Liver (tissue), 9 donors: ENCODE results near the gene TRA2B. TPM values are rescaled to one million over a fixed set of nuclear protein-coding genes. Genes with fewer than 3 reads are reported as not detected.

Experiments
- DNase-seq: peaks from one replicate; pipeline ENCODE4 v3.0.0-alpha.2; 2017; ENCODE audit warnings: low spot score
- H3K27ac ChIP-seq, 2 donors: one replicate each; pipeline ENCODE4 v1.7.0; 2013; ENCODE audit warnings: inconsistent platforms in 2 of 2, low read length in 2 of 2, control low read depth in 1 of 2, low read depth in 1 of 2, mild to moderate bottlenecking in 1 of 2
- H3K27me3 ChIP-seq, 4 donors: one replicate each; pipeline versions ENCODE4 v1.6.1 to v1.7.0; 2013; ENCODE audit warnings: low read length in 3 of 4, inconsistent platforms in 1 of 4, mild to moderate bottlenecking in 1 of 4, moderate library complexity in 1 of 4; ENCODE audit not compliant: control insufficient read depth in 4 of 4, insufficient read depth in 4 of 4
- H3K36me3 ChIP-seq, 4 donors: one replicate each; pipeline versions ENCODE4 v1.6.1 to v1.7.0; 2013; ENCODE audit warnings: low read length in 3 of 4, mild to moderate bottlenecking in 3 of 4, low read depth in 1 of 4, moderate library complexity in 1 of 4; ENCODE audit not compliant: control insufficient read depth in 4 of 4, insufficient read depth in 3 of 4
- H3K4me1 ChIP-seq, 4 donors: one replicate each; pipeline versions ENCODE4 v1.6.1 to v1.7.0; 2013; ENCODE audit warnings: low read length in 3 of 4, mild to moderate bottlenecking in 3 of 4, moderate library complexity in 1 of 4; ENCODE audit not compliant: control insufficient read depth in 4 of 4, insufficient read depth in 4 of 4
- H3K4me3 ChIP-seq, 3 donors: one replicate each; pipeline versions ENCODE4 v1.6.1 to v1.7.0; 2013; ENCODE audit warnings: low read length in 3 of 3, control low read depth in 1 of 3, low read depth in 1 of 3, mild to moderate bottlenecking in 1 of 3
- H3K9ac ChIP-seq, 2 donors: one replicate each; pipeline ENCODE4 v1.7.0; 2013; ENCODE audit warnings: low read length in 2 of 2, mild to moderate bottlenecking in 2 of 2, moderate library complexity in 2 of 2, control low read depth in 1 of 2, low read depth in 1 of 2
- H3K9me3 ChIP-seq, 4 donors: one replicate each; pipeline versions ENCODE4 v1.6.1 to v1.7.0; 2013; ENCODE audit warnings: low read length in 3 of 4; ENCODE audit not compliant: control insufficient read depth in 4 of 4
- ATF3 ChIP-seq: IDR thresholded peaks from 2 replicates; pipeline ENCODE4 v1.6.1; 2016; ENCODE audit warnings: antibody characterized with exemption
- FOXA1 ChIP-seq: IDR thresholded peaks from 2 replicates; pipeline ENCODE4 v1.6.1; 2016; ENCODE audit warnings: antibody characterized with exemption
- FOXA2 ChIP-seq: IDR thresholded peaks from 2 replicates; pipeline ENCODE4 v1.6.1; 2016; ENCODE audit warnings: antibody characterized with exemption
- GABPA ChIP-seq, 2 donors: IDR thresholded peaks in 1 of 2; conservative IDR thresholded peaks in 1 of 2; 2 replicates each; pipeline ENCODE4 v1.6.1; 2016; ENCODE audit warnings: antibody characterized with exemption in 2 of 2, mild to moderate bottlenecking in 1 of 2, moderate library complexity in 1 of 2
- HNF4A ChIP-seq, 2 donors: conservative IDR thresholded peaks; 2 replicates each; pipeline ENCODE4 v1.6.1; 2016; ENCODE audit warnings: antibody characterized with exemption in 2 of 2, mild to moderate bottlenecking in 2 of 2
- HNF4G ChIP-seq: IDR thresholded peaks from 2 replicates; pipeline ENCODE4 v1.6.1; 2016; ENCODE audit warnings: antibody characterized with exemption
- JUND ChIP-seq, 2 donors: IDR thresholded peaks; 2 replicates each; pipeline ENCODE4 v1.6.1; 2016; ENCODE audit warnings: antibody characterized with exemption in 2 of 2
- MAX ChIP-seq: IDR thresholded peaks from 2 replicates; pipeline ENCODE4 v1.6.1; 2016; ENCODE audit warnings: antibody characterized with exemption
- NR2F2 ChIP-seq: IDR thresholded peaks from 2 replicates; pipeline ENCODE4 v1.6.1; 2016; ENCODE audit warnings: antibody characterized with exemption
- RAD21 ChIP-seq, 2 donors: IDR thresholded peaks; 2 replicates each; pipeline ENCODE4 v1.6.1; 2016; ENCODE audit warnings: antibody characterized with exemption in 2 of 2, mild to moderate bottlenecking in 2 of 2
- RXRA ChIP-seq, 2 donors: IDR thresholded peaks; 2 replicates each; pipeline ENCODE4 v1.6.1; 2017 to 2018; ENCODE audit warnings: antibody characterized with exemption in 2 of 2, mild to moderate bottlenecking in 1 of 2
- SP1 ChIP-seq: IDR thresholded peaks from 2 replicates; pipeline ENCODE4 v1.6.1; 2018; ENCODE audit warnings: antibody characterized with exemption, mild to moderate bottlenecking
- YY1 ChIP-seq: IDR thresholded peaks from 2 replicates; pipeline ENCODE4 v1.6.1; 2016; ENCODE audit warnings: antibody characterized with exemption, mild to moderate bottlenecking
- WGBS: extraction: QIAGEN DNeasy Blood & Tissue Kit; methylation state at CpG from one replicate; pipeline ENCODE4 v1.1.7; 2013; 5-methylcytosine and 5-hydroxymethylcytosine counted together
- polyA plus RNA-seq, 2 donors: library from polyadenylated mRNA; stranded (reverse) in 1 of 2; unstranded in 1 of 2; fragments of 200-250 nt in 1 of 2; fragments of >200 nt in 1 of 2; fragmentation: Nextera tagmentation in 1 of 2; extraction: Ambion mirVana in 1 of 2; gene quantifications; one replicate each; pipeline versions ENCODE4 v1.2.1 to v1.2.3, GENCODE V29; 2013 to 2015
- total RNA-seq, 2 donors: library from RNA; depleted of rRNA; stranded (reverse); fragments of >200 nt; gene quantifications; one replicate each; pipeline ENCODE4 v1.2.3, GENCODE V29; 2014
- TF ChIP-seq, protein P1 (sequence below): fragments of 150-350 bp; IDR thresholded peaks from 2 replicates; pipeline ENCODE4 v1.5.1; 2017; ENCODE audit warnings: improper control_type of control experiment, low read depth, low read length; ENCODE audit not compliant: missing input control
- TF ChIP-seq, protein P2 (sequence below): IDR thresholded peaks from 2 replicates; pipeline ENCODE4 v1.6.1; 2016; ENCODE audit warnings: antibody characterized with exemption
- donor health status: healthy.
- donor health status: healthy.
- donor health status: healthy.
- donor health status: healthy.
- donor health status: healthy.

TRA2B gene
- total and polyA plus RNA-seq, 4 donors = 31.8 to 106 (median 70.4) TPM

- no peaks in the 10 kb centered on the region for H3K36me3 ChIP-seq
- WGBS = 53% methylated on average over 7 of the region's 7 CpGs
- no peak overlapping the region for H3K9ac ChIP-seq
- TF ChIP-seq RAD21 (IDR thresholded peaks at IDR 0.05) = peak; percentile 69 to 86
- TF ChIP-seq FOXA2 = no peak
- peak; percentile 18 to 42 for TF ChIP-seq HNF4A (conservative IDR thresholded peaks at IDR 0.05)
- TF ChIP-seq RXRA (IDR thresholded peaks at IDR 0.05) = no peak
- TF ChIP-seq, protein P1, sequence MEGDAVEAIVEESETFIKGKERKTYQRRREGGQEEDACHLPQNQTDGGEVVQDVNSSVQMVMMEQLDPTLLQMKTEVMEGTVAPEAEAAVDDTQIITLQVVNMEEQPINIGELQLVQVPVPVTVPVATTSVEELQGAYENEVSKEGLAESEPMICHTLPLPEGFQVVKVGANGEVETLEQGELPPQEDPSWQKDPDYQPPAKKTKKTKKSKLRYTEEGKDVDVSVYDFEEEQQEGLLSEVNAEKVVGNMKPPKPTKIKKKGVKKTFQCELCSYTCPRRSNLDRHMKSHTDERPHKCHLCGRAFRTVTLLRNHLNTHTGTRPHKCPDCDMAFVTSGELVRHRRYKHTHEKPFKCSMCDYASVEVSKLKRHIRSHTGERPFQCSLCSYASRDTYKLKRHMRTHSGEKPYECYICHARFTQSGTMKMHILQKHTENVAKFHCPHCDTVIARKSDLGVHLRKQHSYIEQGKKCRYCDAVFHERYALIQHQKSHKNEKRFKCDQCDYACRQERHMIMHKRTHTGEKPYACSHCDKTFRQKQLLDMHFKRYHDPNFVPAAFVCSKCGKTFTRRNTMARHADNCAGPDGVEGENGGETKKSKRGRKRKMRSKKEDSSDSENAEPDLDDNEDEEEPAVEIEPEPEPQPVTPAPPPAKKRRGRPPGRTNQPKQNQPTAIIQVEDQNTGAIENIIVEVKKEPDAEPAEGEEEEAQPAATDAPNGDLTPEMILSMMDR = peak; percentile 99
- TF ChIP-seq SP1 = peak; percentile 45
- H3K27me3 ChIP-seq = no peaks in the 10 kb centered on the region
- peak overlapping the region in 1 of 2 donors; percentile 38 for H3K27ac ChIP-seq
- H3K4me1 ChIP-seq = peaks cover 0 to 9% (median 5%) of the 10 kb centered on the region in 4 donors
- DNase-seq = peak; percentile 86
- H3K4me3 ChIP-seq = no peak overlapping the region
- no peaks in the 10 kb centered on the region for H3K9me3 ChIP-seq
These were observed 5.3 kb upstream of the TRA2B start for GRCh38 chr3:185942907-185943759.

GRCh38 chr3:185942396-185942795 is 4.6 kb upstream of the TRA2B start:
- H3K4me3 ChIP-seq = no peak overlapping the region
- H3K9ac ChIP-seq = no peak overlapping the region
- no peaks in the 10 kb centered on the region for H3K9me3 ChIP-seq
- H3K27me3 ChIP-seq = no peaks in the 10 kb centered on the region
- H3K36me3 ChIP-seq = no peaks in the 10 kb centered on the region
- peaks cover 0 to 9% (median 5%) of the 10 kb centered on the region in 4 donors for H3K4me1 ChIP-seq
- H3K27ac ChIP-seq = no peak overlapping the region
- no peak for DNase-seq
- 96% methylated on average over 3 of the region's 3 CpGs for WGBS
- TF ChIP-seq FOXA2 (no peak), HNF4G (no peak), FOXA1 (no peak), SP1 (no peak), ATF3 (no peak), GABPA (IDR thresholded peaks at IDR 0.05 in 1 of 2, conservative IDR thresholded peaks at IDR 0.05 in 1 of 2) (no peak), NR2F2 (no peak), JUND (IDR thresholded peaks at IDR 0.05) (no peak), YY1 (no peak), MAX (no peak)
- TF ChIP-seq, protein P1 = no peak
- TF ChIP-seq, protein P2, sequence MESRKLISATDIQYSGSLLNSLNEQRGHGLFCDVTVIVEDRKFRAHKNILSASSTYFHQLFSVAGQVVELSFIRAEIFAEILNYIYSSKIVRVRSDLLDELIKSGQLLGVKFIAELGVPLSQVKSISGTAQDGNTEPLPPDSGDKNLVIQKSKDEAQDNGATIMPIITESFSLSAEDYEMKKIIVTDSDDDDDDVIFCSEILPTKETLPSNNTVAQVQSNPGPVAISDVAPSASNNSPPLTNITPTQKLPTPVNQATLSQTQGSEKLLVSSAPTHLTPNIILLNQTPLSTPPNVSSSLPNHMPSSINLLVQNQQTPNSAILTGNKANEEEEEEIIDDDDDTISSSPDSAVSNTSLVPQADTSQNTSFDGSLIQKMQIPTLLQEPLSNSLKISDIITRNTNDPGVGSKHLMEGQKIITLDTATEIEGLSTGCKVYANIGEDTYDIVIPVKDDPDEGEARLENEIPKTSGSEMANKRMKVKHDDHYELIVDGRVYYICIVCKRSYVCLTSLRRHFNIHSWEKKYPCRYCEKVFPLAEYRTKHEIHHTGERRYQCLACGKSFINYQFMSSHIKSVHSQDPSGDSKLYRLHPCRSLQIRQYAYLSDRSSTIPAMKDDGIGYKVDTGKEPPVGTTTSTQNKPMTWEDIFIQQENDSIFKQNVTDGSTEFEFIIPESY = no peak
